ENCODE measurements around the gene CDKN1C.

The CDKN1C gene

GRCh38 chr11:2848497-2848896, 37.1 kb downstream of the CDKN1C start:
- no peak for DNase-seq (ENCODE audit: low read depth, low spot score)

- DNase-seq (ENCODE audit: low read depth, low spot score), result no peak
Measured at GRCh38 chr11:2847561-2847960, 38.0 kb downstream of the CDKN1C start.

DNA sequence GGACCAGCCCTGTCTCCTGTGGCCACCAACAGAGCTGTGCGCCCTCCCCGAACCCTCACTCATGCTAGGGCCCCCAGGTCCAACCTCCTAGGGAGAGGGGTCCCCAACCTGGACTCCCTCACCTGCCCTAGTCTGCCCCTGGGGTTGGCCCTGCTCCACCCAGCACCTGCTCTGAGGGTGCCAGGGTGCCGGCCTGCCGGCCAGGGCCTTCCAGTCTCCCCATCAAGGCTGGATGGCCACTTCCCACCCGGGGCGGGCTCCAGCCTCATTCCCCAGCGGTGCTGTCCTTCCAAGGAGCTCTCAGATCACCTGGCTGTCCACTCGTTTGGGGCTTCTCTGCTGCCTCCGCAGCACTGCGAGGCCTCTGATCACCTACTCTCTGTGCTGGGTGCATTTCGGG, 39.1 kb downstream of the CDKN1C start:
- DNase-seq (ENCODE audit: low read depth, low spot score), result no peak

DNA sequence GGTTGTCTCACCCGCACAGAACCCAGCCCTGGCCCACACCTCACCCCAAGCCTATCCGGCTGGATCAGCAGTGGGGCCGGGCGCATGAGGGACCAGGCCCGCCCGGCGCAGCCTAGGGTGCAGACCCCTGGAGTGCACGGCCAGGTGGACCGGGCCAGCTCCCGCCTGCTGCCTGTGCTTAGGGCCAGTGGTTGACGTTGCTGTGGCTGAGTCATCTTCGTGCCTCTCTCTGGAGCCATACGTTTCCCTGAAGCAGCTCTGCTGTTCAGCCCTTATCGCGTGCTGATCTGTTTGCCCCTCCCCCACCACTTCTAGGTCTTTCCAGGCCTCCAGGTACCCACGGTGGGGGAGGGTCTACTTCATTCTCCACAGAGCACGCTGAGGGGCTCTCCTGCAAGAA, 39.5 kb downstream of the CDKN1C start:
- DNase-seq (ENCODE audit: low read depth, low spot score), result no peak

DNA sequence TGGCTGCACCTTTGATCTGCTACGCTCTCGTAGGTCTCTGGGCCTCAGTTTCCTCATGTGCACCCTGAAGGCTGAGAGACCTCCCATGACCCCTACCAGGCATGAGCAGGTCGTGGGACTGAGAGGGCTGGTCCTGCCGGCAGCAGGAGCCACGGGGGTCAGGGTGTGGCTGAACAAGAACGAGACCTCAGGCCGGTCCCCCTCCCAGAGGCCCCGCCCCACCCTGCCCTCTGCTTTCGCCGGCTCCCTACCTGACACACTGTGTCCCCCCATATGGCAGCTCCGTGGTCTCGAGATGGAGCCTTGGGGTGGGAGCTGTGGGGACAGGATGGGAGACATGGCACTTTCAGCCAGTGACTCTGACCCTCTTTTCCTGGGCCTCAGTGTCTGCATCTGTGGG, 40.6 kb downstream of the CDKN1C start:
- DNase-seq (ENCODE audit: low read depth, low spot score), result no peak

DNA sequence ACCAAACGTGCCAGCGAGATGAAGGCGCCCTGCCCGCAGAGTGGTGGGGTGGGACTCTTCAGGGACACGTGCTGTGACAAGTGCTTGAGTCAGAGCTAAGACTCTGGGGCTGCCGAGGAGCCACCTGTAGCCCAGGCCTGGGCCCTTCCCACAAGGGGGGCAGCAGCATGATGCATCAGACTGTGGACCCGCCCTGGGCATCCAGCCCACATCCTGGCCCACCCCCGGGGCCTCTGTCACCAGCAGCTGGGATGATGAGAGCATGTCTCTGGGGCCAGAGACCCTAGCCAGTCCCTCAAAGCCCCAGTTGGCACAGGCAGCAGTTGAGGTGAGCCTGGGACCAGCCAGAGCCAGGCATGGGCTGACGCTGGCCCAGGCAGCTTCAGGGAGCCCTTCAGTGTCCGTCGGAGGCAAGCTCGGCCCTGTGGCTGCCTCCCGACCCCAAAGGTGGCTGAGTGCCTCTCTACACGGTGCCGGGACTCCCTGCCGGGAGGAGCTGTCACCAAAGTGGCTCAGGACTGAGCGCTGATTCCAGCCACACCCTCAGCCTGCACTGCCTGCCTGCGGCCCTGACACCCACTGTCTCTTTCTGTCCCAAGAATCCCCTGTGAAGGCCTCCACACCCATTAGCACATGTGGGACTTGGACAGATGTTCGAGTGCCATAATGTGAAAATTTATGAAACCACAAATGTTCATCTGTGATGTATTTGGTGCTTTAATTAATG, 41.3 kb downstream of the CDKN1C start:
- no peak for DNase-seq (ENCODE audit: low read depth, low spot score)

DNA sequence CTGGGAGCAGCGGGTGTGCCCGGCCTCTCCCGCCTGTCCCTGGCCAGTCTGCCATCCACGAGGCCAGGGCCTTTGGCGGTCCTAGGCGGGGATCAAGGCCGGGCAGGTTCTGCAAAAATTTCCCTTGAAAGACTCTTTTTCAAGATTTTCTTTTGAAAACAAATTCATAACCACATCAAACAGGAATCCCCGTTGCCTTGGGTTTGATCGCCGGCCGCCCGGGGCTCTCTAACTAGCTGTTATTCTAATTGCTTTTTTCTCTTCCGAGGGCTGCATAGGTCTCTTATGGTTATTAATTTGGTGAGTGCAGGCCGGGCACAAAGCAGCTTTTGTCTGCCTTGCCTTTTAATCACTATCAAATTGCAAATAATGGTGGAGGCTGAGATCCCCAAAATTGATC, 42.0 kb downstream of the CDKN1C start:
- no peak for DNase-seq (ENCODE audit: low read depth, low spot score)

GRCh38 chr11:2842876-2843275, 42.7 kb downstream of the CDKN1C start:
- no peak for DNase-seq (ENCODE audit: low read depth, low spot score)

- no peak for DNase-seq (ENCODE audit: low read depth, low spot score)
Measured at GRCh38 chr11:2841411-2842190, 44.0 kb downstream of the CDKN1C start.

DNA sequence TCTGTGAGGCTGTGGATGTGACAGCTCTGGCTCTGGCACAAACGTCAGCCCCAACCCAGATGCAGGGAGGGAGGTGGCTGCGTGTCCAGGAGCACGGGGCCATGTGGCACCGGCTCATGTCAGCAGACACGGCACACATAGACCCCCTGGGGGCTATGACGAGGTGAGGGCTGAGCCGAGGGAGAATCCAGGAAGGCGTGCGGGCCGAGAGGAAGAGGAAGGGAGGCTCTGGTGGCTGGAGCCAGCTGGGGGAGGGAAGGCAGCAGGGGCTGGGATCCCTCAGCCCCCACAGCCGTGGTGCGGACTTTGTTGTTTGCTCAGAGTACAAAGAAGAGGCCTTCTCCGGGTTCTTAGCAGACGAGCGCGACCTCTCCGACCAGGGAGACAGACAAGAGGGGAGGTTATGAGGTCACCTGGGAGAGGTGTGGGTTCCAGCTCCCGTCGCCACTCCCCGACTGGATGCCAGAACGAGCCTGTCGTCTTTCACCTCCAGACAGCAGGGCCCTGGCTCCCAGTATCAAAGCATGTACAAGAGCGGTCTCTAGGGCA, 46.1 kb downstream of the CDKN1C start:
- DNase-seq (ENCODE audit: low read depth, low spot score), result no peak

GRCh38 chr11:2838676-2839294, 46.8 kb downstream of the CDKN1C start:
- no peak for DNase-seq (ENCODE audit: low read depth, low spot score)

GRCh38 chr11:2838091-2838490, 47.5 kb downstream of the CDKN1C start:
- DNase-seq (ENCODE audit: low read depth, low spot score), result no peak

- no peak for DNase-seq (ENCODE audit: low read depth, low spot score)
Measured at GRCh38 chr11:2837651-2838050, 47.9 kb downstream of the CDKN1C start.

GRCh38 chr11:2837096-2837601, 48.4 kb downstream of the CDKN1C start:
- no peak for DNase-seq (ENCODE audit: low read depth, low spot score)

DNA sequence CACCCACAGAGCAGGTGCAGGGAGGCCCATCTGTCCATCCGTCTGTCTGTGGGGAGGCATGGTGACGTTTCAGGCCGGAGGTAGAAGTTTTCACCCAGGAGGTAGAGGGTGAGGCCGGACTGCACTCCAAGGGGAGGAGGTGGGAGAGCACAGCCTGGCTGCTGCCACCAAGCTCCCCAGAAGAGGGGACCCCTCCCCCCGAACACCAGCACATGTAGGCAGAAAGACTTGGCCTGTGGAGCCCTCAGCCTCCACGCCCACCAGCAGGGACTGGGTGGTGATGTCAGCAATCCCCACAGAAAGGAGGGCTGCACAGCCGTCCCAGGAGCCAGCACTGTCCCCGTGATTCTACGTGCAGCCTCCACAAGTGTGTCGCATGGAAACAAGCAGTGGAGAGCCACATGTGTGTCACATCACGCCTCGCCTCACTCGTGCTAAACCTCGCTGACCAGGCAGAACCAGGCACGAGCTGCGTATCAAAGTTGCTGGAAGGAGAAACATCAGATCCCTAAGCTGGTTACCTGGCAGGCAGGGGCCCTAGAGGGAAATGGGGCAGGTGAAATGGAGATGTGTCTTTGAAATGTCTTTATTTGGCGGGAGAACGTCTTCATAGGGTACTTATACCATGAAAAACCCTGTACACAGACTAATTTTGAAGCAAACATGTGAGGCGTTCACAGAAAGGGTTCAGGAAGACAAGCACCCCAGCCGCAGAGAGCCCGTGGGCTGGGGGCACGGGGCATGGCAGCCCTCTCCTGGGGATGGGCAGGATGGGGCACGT, 49.1 kb downstream of the CDKN1C start:
- no peak for DNase-seq (ENCODE audit: low read depth, low spot score)

DNA sequence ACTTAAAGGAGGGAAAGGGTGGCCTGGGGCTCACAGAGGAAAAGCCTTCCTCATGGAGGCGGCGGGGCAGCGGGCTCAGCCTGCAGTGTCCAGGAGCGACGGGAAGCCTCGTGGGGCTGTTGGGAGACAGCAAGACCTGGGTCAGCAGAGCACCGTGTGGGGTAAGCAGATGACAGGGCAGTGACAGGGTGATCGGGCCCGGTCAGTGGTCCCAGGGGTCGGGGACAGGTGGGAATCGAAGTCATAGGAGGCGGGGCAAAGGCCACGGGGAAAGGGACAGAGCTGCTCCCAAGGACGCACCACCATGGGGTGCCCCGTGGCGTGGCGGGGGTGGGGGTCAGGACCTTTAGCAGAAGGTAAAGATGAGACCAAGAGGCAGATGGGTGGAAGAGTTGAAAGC, 49.8 kb downstream of the CDKN1C start:
- no peak for DNase-seq (ENCODE audit: low read depth, low spot score)

- no peak for DNase-seq (ENCODE audit: low read depth, low spot score)
Measured at GRCh38 chr11:2835296-2835695, 50.3 kb downstream of the CDKN1C start.

- no peak for DNase-seq (ENCODE audit: low read depth, low spot score)
Measured at GRCh38 chr11:2834503-2835273, 50.9 kb downstream of the CDKN1C start.

GRCh38 chr11:2833716-2834502, 51.7 kb downstream of the CDKN1C start:
- no peak for DNase-seq (ENCODE audit: low read depth, low spot score)
